HCT116 (cell line): ENCODE results near the gene MRPS17. TPM values are rescaled to one million over a fixed set of nuclear protein-coding genes. Genes with fewer than 3 reads are reported as not detected.

Source experiments
- ATAC-seq: fragments of 200-7000 bp; cut with Tn5 transposase; 2 replicates; pipeline ENCODE4 v1.9.1; 2020; ENCODE audit warnings: mild to moderate bottlenecking, moderate library complexity
- BruUV-seq: library from RNA; stranded (reverse); fragments of 400-500 nt; replicated peaks from 2 replicates; lab custom pipeline; 2021; lab: Mats Ljungman, UMichigan
- CTCF ChIA-PET: fragments of 300-600 bp; sonication (Branson Sonifier 250); formaldehyde crosslinking; loops from one replicate; lab custom pipeline; 2021; ENCODE audit warnings: antibody characterized with exemption; lab: Charles Lee
- POLR2A ChIA-PET: fragments of 300-600, 350-600 bp; sonication (Branson Sonifier 250); formaldehyde crosslinking; loops from one replicate; lab custom pipeline; 2021; ENCODE audit warnings: antibody characterized with exemption; lab: Charles Lee
- RAD21 ChIA-PET, 2 experiments: fragments of 300-600 bp; sonication (Branson Sonifier 250); formaldehyde crosslinking; loops; one replicate each; lab custom pipeline; 2023; ENCODE audit warnings: low total read pairs in 2 of 2; ENCODE audit not compliant: uncharacterized antibody in 2 of 2, unreplicated experiment in 2 of 2, low non-redundant PET in 1 of 2; lab: Charles Lee
- DNase-seq: peaks from one replicate; pipeline ENCODE4 v3.0.0-alpha.2; 2010; ENCODE audit warnings: low read depth, low spot score
- H2AFZ ChIP-seq: fragments of 200-600 bp; shearing (Covaris generic), sonication (generic); 2 replicates; pipeline ENCODE4 v1.6.1; 2017; ENCODE audit warnings: low read depth, mixed run types, mixed read lengths, antibody characterized with exemption, low read length; ENCODE audit not compliant: poor library complexity, severe bottlenecking
- H3K27ac ChIP-seq: 2 replicates; pipeline ENCODE4 v1.5.1; 2012; ENCODE audit warnings: low read depth, low read length
- H3K27me3 ChIP-seq: fragments of 200-600 bp; sonication (generic); 2 replicates; pipeline ENCODE4 v1.6.1; 2016; ENCODE audit warnings: mixed run types, low read length, mixed read lengths; ENCODE audit not compliant: insufficient read depth
- H3K36me3 ChIP-seq, 2 experiments: fragments of 200-500 bp in 1 of 2; fragments of 200-600 bp in 1 of 2; sonication (Bioruptor generic) in 1 of 2; sonication (generic) in 1 of 2; 2 replicates each; pipeline versions ENCODE4 v1.5.1 to v1.6.1; 2014 to 2016; ENCODE audit warnings: low read length in 2 of 2, inconsistent platforms in 1 of 2, mixed read lengths in 1 of 2, mixed run types in 1 of 2; ENCODE audit not compliant: insufficient read depth in 2 of 2, control insufficient read depth in 1 of 2
- H3K4me1 ChIP-seq, 2 experiments: fragments of 200-600 bp in 1 of 2; sonication (generic) in 1 of 2; 2 replicates each; pipeline versions ENCODE4 v1.5.1 to v1.6.1; 2012 to 2017; ENCODE audit warnings: low read length in 2 of 2, inconsistent platforms in 1 of 2, mild to moderate bottlenecking in 1 of 2, mixed read lengths in 1 of 2, mixed run types in 1 of 2, moderate library complexity in 1 of 2; ENCODE audit not compliant: insufficient read depth in 2 of 2, control insufficient read depth in 1 of 2
- H3K4me2 ChIP-seq: fragments of 200-600 bp; sonication (generic); 2 replicates; pipeline ENCODE4 v1.6.1; 2017; ENCODE audit warnings: mixed run types, low read length, mixed read lengths
- H3K4me3 ChIP-seq, 2 experiments: fragments of 200-600 bp in 1 of 2; sonication (generic) in 1 of 2; replicated peaks in 1 of 2; 2 replicates each; pipeline ENCODE4 v1.5.1; 2011 to 2016; ENCODE audit warnings: low read length in 2 of 2, control low read depth in 1 of 2, low read depth in 1 of 2, mild to moderate bottlenecking in 1 of 2, mixed read lengths in 1 of 2, mixed run types in 1 of 2
- H3K79me2 ChIP-seq: fragments of 200-600 bp; sonication (generic); 2 replicates; pipeline ENCODE4 v1.6.1; 2017; ENCODE audit warnings: mild to moderate bottlenecking, mixed run types, low read length, moderate library complexity, mixed read lengths; ENCODE audit not compliant: insufficient read depth
- H3K9ac ChIP-seq: fragments of 200-600 bp; sonication (generic); 2 replicates; pipeline ENCODE4 v1.6.1; 2016; ENCODE audit warnings: low read length, mixed read lengths
- H3K9me2 ChIP-seq: fragments of 200-600 bp; sonication (generic), shearing (Covaris generic); 2 replicates; pipeline ENCODE4 v1.6.1; 2017; ENCODE audit warnings: mixed run types, mild to moderate bottlenecking, moderate library complexity; ENCODE audit not compliant: insufficient read depth
- H3K9me3 ChIP-seq, 2 experiments: fragments of 200-500 bp in 1 of 2; fragments of 200-600 bp in 1 of 2; sonication (Bioruptor generic) in 1 of 2; sonication (generic) in 1 of 2; 2 replicates each; pipeline ENCODE4 v1.6.1; 2014 to 2017; ENCODE audit warnings: low read length in 2 of 2, mixed read lengths in 2 of 2, inconsistent platforms in 1 of 2, low read depth in 1 of 2, mild to moderate bottlenecking in 1 of 2, mixed run types in 1 of 2, moderate library complexity in 1 of 2; ENCODE audit not compliant: control insufficient read depth in 1 of 2, insufficient read depth in 1 of 2
- H4K20me1 ChIP-seq: fragments of 200-600 bp; sonication (generic), shearing (Covaris generic); 2 replicates; pipeline ENCODE4 v1.6.1; 2017; ENCODE audit warnings: mixed run types, mild to moderate bottlenecking, moderate library complexity; ENCODE audit not compliant: insufficient read depth
- CBX3 ChIP-seq: IDR thresholded peaks from 2 replicates; pipeline ENCODE4 v1.6.1; 2012; ENCODE audit warnings: low read depth
- CEBPB ChIP-seq: IDR thresholded peaks from 2 replicates; pipeline ENCODE4 v1.6.1; 2012; ENCODE audit warnings: low read depth
- EGR1 ChIP-seq: IDR thresholded peaks from 2 replicates; pipeline ENCODE4 v1.6.1; 2012; ENCODE audit warnings: low read depth
- ELF1 ChIP-seq: IDR thresholded peaks from 2 replicates; pipeline ENCODE4 v1.6.1; 2012; ENCODE audit warnings: low read depth, borderline replicate concordance
- EZH2phosphoT487 ChIP-seq: fragments of 200-600 bp; IDR thresholded peaks from 2 replicates; pipeline ENCODE4 v1.6.1; 2018; ENCODE audit warnings: antibody characterized with exemption, borderline replicate concordance
- FOSL1 ChIP-seq: IDR thresholded peaks from 2 replicates; pipeline ENCODE4 v1.6.1; 2012; ENCODE audit warnings: low read depth
- JUND ChIP-seq: IDR thresholded peaks from 2 replicates; pipeline ENCODE4 v1.6.1; 2012
- POLR2A ChIP-seq: IDR thresholded peaks from 2 replicates; pipeline ENCODE4 v1.7.0; 2011; ENCODE audit warnings: borderline replicate concordance; ENCODE audit not compliant: insufficient read depth, insufficient read length; ENCODE audit errors: extremely low read depth
- POLR2AphosphoS5 ChIP-seq: IDR thresholded peaks from 2 replicates; pipeline ENCODE4 v1.6.1; 2011; ENCODE audit warnings: mild to moderate bottlenecking, low read depth, low read length, moderate library complexity
- RAD21 ChIP-seq: IDR thresholded peaks from 2 replicates; pipeline ENCODE4 v1.6.1; 2012; ENCODE audit warnings: low read depth, mild to moderate bottlenecking
- SIN3A ChIP-seq: IDR thresholded peaks from 2 replicates; pipeline ENCODE4 v1.6.1; 2012; ENCODE audit warnings: low read depth
- SP1 ChIP-seq: IDR thresholded peaks from 2 replicates; pipeline ENCODE4 v1.6.1; 2012; ENCODE audit warnings: low read depth
- SRF ChIP-seq: IDR thresholded peaks from 2 replicates; pipeline ENCODE4 v1.6.1; 2012; ENCODE audit warnings: low read depth
- TCF7L2 ChIP-seq: IDR thresholded peaks from 2 replicates; pipeline ENCODE4 v1.7.0; 2011; ENCODE audit warnings: borderline replicate concordance, inconsistent platforms; ENCODE audit not compliant: insufficient read depth, insufficient read length; ENCODE audit errors: extremely low read depth
- YY1 ChIP-seq: IDR thresholded peaks from 2 replicates; pipeline ENCODE4 v1.6.1; 2011; ENCODE audit warnings: low read length, low read depth, moderate library complexity, mild to moderate bottlenecking; ENCODE audit not compliant: insufficient replicate concordance; ENCODE audit errors: extremely low read depth
- ZFX ChIP-seq: fragments of 450-650 bp; IDR thresholded peaks from 2 replicates; pipeline ENCODE4 v1.6.1; 2017
- ZNF274 ChIP-seq: fragments of 200-500 bp; sonication (Bioruptor generic); IDR thresholded peaks from 2 replicates; pipeline ENCODE4 v1.6.1; 2014; ENCODE audit warnings: mild to moderate bottlenecking, low read depth, low read length, inconsistent platforms
- intact Hi-C: fragments of 100-400 bp; cut with micrococcal nuclease; formaldehyde crosslinking; loops from 2 replicates; pipeline ENCODE4 v1.10.0; 2022
- total RNA-seq: library from RNA; stranded (reverse); gene quantifications from one replicate; pipeline ENCODE4 v1.2.1, GENCODE V29; 2021; ENCODE audit not compliant: unreplicated experiment
- TF ChIP-seq, protein P1 (sequence below): IDR thresholded peaks from 2 replicates; pipeline ENCODE4 v1.6.1; 2012
- TF ChIP-seq, protein P2 (sequence below): IDR thresholded peaks from 2 replicates; pipeline ENCODE4 v1.6.1; 2011; ENCODE audit warnings: mild to moderate bottlenecking, low read length, moderate library complexity; ENCODE audit not compliant: insufficient replicate concordance; ENCODE audit errors: extremely low read depth
- TF ChIP-seq, protein P3 (sequence below), 3 experiments: fragments of 200-600 bp in 1 of 3; sonication (generic) in 1 of 3; IDR thresholded peaks in 2 of 3; conservative IDR thresholded peaks in 1 of 3; 2 replicates each; pipeline ENCODE4 v1.5.1; 2012 to 2017; ENCODE audit warnings: low read depth in 2 of 3, low read length in 2 of 3, antibody characterized with exemption in 1 of 3, borderline replicate concordance in 1 of 3, control low read depth in 1 of 3, mild to moderate bottlenecking in 1 of 3, mixed read lengths in 1 of 3, mixed run types in 1 of 3, moderate library complexity in 1 of 3; ENCODE audit not compliant: insufficient read depth in 1 of 3

The MRPS17 gene
- total RNA-seq, 1 experiment from 2014 or later = 27.5 TPM

DNA sequence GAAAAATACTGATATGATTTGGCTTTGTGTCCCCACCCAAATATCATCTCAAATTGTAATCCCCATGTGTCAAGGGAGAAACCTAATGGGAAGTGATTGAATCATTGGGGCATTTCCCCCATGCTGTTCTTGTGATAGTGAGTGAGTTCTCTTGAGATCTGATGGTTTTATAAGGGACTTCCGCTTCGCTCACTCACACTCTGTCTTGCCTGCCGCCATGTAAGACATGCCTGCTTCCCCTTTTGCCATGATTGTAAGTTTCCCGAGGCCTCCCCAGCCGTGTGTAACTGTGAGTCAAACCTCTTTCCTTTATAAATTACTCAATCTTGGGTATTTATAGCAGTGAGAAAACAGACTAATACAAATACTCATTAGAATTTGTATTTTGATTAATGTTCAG lies 5.1 kb upstream of the MRPS17 start:
- Histone ChIP-seq H3K27me3 (no peaks in the 10 kb centered on the region), H3K4me2 (no peak overlapping the region), H3K9me2 (no peaks in the 10 kb centered on the region), H3K27ac (no peak overlapping the region), H3K9me3 (no peaks in the 10 kb centered on the region), H3K9ac (no peak overlapping the region), H3K36me3 (no peaks in the 10 kb centered on the region), H3K4me3 (no peak overlapping the region), H4K20me1 (no peaks in the 10 kb centered on the region), H3K4me1 (no peaks in the 10 kb centered on the region), H3K79me2 (no peaks in the 10 kb centered on the region), H2AFZ (no peak overlapping the region)
- RAD21 ChIA-PET = no interaction called here
- no peak for DNase-seq
- CTCF ChIA-PET = no interaction called here
- TF ChIP-seq RAD21 (no peak), SP1 (no peak), CEBPB (no peak), FOSL1 (no peak), POLR2AphosphoS5 (no peak), ELF1 (no peak), EZH2phosphoT487 (no peak), TCF7L2 (no peak), ZNF274 (no peak), ZFX (no peak), SRF (no peak), POLR2A (no peak), JUND (no peak), SIN3A (no peak), YY1 (no peak), EGR1 (no peak), CBX3 (no peak)
- TF ChIP-seq, protein P1, sequence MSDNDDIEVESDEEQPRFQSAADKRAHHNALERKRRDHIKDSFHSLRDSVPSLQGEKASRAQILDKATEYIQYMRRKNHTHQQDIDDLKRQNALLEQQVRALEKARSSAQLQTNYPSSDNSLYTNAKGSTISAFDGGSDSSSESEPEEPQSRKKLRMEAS = no peak
- TF ChIP-seq, protein P2, sequence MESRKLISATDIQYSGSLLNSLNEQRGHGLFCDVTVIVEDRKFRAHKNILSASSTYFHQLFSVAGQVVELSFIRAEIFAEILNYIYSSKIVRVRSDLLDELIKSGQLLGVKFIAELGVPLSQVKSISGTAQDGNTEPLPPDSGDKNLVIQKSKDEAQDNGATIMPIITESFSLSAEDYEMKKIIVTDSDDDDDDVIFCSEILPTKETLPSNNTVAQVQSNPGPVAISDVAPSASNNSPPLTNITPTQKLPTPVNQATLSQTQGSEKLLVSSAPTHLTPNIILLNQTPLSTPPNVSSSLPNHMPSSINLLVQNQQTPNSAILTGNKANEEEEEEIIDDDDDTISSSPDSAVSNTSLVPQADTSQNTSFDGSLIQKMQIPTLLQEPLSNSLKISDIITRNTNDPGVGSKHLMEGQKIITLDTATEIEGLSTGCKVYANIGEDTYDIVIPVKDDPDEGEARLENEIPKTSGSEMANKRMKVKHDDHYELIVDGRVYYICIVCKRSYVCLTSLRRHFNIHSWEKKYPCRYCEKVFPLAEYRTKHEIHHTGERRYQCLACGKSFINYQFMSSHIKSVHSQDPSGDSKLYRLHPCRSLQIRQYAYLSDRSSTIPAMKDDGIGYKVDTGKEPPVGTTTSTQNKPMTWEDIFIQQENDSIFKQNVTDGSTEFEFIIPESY = no peak
- TF ChIP-seq, protein P3, sequence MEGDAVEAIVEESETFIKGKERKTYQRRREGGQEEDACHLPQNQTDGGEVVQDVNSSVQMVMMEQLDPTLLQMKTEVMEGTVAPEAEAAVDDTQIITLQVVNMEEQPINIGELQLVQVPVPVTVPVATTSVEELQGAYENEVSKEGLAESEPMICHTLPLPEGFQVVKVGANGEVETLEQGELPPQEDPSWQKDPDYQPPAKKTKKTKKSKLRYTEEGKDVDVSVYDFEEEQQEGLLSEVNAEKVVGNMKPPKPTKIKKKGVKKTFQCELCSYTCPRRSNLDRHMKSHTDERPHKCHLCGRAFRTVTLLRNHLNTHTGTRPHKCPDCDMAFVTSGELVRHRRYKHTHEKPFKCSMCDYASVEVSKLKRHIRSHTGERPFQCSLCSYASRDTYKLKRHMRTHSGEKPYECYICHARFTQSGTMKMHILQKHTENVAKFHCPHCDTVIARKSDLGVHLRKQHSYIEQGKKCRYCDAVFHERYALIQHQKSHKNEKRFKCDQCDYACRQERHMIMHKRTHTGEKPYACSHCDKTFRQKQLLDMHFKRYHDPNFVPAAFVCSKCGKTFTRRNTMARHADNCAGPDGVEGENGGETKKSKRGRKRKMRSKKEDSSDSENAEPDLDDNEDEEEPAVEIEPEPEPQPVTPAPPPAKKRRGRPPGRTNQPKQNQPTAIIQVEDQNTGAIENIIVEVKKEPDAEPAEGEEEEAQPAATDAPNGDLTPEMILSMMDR (IDR thresholded peaks at IDR 0.05 in 2 of 3, conservative IDR thresholded peaks at IDR 0.05 in 1 of 3; ENCODE audit: borderline replicate concordance in 1 of 3, insufficient read depth in 1 of 3, low read depth in 2 of 3, low read length in 2 of 3) = no peak
- no peak for ATAC-seq
- POLR2A ChIA-PET = no interaction called here
- no TSS peak for BruUV-seq
- intact Hi-C loops = no loop called here
